GM12874 (cell line): Measurements from ENCODE around the gene C1orf226.

Experiments
- CTCF ChIP-seq: IDR thresholded peaks from 2 replicates; pipeline ENCODE4 v1.5.1; 2011; ENCODE audit warnings: low read depth, mild to moderate bottlenecking, control low read depth, low read length, moderate library complexity; ENCODE audit not compliant: insufficient read depth

The C1orf226 gene

GRCh38 chr1:162349635-162350330 lies 31.7 kb upstream of the C1orf226 start:
- no peak for TF ChIP-seq CTCF

- TF ChIP-seq CTCF: no peak
Observed at GRCh38 chr1:162351246-162351842, 30.2 kb upstream of the C1orf226 start.

GRCh38 chr1:162353078-162353477 lies 28.4 kb upstream of the C1orf226 start:
- TF ChIP-seq CTCF: no peak

GRCh38 chr1:162353702-162354101 lies 27.8 kb upstream of the C1orf226 start:
- no peak for TF ChIP-seq CTCF

- no peak for TF ChIP-seq CTCF
Observed at GRCh38 chr1:162357681-162358266, 23.8 kb upstream of the C1orf226 start.

- no peak for TF ChIP-seq CTCF
Observed at GRCh38 chr1:162358928-162359327, 22.6 kb upstream of the C1orf226 start.

GRCh38 chr1:162359523-162360236 lies 21.8 kb upstream of the C1orf226 start:
- TF ChIP-seq CTCF: no peak
